HG02623 (cell line): ENCODE data around the gene MIR17HG.
A peak's percentile ranks its signal among the peaks of the same experiment; 100 is the strongest.

ENCODE experiments used
- ATAC-seq: cut with Tn5 transposase; IDR thresholded peaks from one replicate; pipeline ENCODE4 v1.9.1; 2021; ENCODE audit warnings: moderate library complexity; ENCODE audit not compliant: unreplicated experiment

MIR17HG gene

DNA sequence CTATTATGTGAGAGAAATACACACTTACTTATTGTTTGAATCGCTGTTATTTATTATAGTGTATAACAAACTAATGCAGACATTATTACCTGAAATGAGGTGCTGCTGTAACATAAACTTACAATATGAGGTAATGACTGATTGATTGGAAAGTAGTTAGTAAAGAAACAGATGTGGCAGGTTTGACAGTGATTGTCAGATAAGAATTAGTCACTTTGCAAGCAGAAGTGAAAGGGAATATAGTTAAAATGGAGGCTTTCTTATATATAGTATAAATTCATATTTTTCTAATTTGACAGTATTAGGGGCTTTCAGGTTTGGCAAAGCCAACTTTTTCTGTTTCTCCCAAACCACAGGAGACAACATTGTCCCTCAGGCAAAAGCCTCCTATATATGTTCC, 20.6 kb downstream of the MIR17HG start:
- ATAC-seq = no peak

DNA sequence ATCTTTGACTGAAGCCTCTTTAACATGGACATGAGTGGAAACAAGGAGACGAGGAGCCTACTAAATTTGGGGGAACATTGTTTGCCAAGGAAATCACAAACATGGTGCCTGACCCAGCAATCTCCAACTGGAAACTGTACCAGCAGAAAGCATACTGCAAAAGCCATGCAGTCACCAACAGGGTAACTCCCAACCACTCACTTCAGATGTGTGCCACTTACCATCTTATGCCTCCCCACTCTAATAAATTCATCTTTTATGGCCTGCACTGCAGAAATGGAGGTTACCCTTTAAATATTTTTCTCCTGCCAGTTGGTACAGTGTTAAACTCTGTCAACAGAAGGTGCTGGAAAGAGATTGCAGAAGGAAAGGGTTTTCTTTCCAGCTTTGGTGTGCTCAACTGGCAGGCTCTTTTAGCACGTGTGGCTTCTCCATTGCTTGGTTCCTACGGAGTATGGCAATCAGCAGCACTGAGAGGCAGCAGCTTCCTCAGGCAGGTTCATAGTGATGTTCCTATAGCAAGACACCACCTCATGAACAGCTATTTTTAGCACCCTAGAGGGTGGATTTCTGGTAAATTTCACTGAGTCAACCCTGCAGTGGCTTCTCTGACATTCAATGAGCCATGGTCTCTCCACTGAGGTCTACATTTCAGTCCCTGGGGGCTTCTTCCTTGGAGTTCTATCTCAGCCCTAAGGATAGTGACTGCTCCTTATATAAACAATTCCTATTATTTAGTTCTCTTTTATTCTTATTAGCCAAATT, 21.4 kb downstream of the MIR17HG start:
- ATAC-seq = no peak

DNA sequence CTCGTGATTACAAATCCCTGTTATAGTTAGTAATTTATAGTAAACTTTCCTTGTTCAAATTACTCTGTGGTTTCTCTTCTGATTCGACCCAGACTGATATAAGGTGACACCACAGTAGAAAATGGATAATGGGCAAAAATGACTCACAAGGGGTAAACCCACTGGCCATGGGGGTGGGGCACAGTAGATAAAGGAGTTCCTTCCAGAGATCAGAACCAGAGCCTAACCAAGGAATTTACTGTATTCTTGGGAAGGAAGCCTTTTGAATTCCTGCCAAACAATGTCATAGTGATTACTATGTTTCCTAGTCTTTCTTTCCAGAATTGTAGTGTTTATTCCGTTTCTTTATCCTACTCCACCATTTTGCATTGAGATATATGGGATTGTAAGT, 21.9 kb downstream of the MIR17HG start:
- ATAC-seq = no peak

DNA sequence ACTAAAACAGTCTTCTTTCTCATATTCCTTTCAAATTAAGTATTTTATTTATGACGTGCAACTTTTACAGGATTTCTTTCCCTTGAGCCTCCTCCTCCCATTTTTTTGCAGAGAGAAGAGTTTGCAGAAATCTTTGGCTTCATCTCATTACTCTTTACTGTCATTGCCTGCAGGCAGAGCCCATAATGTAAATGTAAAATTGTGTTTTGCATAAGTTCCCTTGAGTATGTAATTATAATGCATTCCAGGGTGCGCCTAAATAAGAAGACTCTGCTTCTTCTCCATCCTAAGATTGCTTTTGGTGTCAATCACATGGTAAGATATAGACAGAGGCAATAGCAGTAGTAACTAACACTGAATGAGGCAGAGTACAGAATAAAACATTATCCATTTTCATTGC, 23.0 kb downstream of the MIR17HG start:
- no peak for ATAC-seq

DNA sequence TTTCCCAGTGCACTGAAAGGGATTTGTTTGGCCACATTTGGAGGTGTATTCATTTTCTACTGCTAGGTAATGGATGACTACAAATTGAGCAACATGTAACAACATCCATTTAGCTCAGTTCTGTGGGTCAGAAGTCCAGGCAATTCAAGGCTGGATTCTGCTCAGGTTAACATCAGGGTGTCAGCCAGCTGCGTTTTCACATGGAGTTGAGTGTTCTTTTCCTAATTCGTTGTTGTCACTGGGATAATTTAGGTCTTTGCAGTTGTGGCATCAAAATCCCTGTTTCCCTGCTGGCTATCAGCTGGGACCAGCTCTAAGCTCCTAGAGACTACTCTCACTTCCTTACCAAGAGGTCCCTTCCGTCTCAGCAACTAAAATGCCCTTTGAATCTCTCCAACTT, 25.4 kb downstream of the MIR17HG start:
- ATAC-seq = no peak

DNA sequence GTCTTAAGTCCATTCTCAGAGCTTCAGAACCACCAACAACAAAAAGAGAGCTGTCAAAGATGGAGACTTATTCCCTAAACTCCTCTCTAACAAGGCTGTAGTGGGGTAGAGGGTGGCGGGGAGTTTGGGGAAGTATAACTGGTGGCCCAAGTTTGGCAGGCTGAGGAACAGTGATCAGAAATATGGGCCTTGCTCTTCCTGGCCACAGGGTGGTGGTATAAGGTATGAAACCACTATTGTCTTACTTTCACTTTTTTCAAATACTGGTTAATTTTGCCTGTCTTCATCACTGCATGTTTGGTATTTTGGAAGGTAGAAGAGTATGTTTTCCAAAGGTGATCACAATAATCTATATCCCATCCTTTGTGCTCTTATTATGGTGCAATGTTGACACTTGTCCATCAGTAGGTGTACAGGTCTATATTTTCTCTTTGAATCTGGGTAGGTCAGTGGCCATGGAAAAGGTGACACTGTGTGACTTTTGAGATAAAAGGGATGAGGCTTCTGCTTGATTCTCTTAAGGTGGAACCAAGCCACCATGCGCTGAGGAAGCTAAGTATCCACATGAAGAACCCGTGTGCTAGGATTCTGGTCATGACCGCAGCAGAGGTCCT, 27.7 kb downstream of the MIR17HG start:
- ATAC-seq = peak; percentile 94

DNA sequence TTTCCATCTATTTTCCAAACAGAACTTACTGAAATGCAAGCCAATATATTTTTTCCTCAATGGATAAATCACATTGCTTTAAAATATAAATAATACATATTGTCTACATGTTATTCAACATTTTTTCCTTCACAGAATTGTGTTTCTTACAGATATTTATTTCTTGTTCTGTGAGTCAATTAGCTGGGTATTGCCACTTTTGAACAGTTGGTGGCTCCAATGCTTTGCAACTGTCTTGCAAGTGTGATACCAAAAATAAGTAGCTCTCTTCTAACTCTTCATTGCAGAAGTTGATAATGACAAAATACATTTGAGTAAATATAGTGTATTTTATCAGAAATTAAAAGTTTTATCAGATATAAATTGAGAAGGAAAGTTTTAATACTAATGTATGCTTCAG, 33.9 kb downstream of the MIR17HG start:
- ATAC-seq = no peak

DNA sequence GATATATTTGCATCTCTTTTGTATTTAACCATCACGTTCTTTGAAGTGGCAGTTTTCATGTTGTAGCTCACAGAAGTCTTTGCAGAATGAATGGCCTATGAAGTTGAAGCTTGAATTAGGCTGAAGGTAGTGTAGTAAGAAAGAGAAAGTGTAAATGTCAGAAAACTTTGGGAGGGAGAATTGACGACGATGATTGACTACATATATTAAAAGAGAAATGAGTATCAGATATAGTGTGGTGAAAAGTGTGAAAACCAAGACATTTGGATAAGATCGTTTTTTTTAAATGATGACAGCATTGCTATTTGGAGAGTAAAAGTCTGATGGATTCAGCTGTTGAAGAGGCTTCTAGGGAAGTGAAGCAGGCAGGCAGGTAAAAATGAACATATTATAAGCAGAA, 36.3 kb downstream of the MIR17HG start:
- no peak for ATAC-seq

DNA sequence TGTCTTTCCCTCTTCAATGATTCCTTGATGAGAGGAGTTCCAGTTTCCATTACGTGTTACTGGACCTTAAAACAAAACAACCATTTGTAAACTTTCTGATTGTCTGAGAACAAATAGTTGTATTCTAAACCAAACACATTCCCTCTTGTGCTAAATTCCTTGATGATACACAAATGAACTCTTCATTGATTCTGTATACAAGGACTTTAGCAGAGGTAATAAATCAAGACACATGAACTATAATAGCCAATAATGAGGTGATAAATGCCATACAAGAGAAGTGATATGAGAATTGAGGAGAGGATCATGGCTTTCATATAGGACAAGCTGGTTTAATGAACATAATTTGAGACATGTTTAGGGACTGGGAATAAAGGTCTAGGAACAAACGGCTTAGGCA, 37.4 kb downstream of the MIR17HG start:
- ATAC-seq = no peak

DNA sequence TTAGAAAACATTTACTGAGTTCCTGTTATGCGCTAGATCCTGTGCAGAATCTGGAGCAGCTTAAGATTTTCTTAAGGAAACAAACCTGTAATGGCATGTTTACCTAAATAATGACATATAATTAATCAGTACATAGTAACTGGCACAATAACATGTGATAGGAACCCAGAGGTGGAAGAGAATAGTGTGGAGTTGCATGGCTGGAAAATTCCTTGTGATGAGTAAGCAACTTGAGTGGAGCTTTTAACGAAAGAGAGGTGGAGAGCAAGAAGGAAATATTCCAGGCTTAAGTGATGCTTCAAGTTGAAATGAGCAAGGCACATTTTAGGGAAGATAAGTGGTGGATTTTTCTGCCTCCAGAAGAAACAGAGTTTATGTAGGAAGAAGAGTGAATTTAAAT, 41.7 kb downstream of the MIR17HG start:
- no peak for ATAC-seq

DNA sequence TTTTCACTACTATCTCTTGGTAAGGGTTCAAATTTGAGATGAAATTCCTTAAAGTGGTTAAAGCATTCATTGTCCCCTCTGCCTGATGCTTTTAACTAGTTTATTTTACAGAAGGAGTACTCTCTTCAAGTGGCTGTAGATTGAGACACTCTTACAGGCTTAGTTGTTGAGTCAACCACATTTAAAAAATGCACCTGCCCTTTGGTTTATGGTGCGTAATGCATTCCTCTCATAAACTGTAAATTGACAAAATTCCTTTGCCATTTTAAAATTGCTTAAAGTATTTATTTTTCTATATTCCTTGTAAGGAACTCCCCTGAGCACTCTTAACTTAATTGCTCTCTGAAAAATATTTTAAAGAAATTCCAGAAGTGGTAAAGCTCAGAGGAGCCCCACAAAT, 50.1 kb downstream of the MIR17HG start:
- ATAC-seq = no peak

DNA sequence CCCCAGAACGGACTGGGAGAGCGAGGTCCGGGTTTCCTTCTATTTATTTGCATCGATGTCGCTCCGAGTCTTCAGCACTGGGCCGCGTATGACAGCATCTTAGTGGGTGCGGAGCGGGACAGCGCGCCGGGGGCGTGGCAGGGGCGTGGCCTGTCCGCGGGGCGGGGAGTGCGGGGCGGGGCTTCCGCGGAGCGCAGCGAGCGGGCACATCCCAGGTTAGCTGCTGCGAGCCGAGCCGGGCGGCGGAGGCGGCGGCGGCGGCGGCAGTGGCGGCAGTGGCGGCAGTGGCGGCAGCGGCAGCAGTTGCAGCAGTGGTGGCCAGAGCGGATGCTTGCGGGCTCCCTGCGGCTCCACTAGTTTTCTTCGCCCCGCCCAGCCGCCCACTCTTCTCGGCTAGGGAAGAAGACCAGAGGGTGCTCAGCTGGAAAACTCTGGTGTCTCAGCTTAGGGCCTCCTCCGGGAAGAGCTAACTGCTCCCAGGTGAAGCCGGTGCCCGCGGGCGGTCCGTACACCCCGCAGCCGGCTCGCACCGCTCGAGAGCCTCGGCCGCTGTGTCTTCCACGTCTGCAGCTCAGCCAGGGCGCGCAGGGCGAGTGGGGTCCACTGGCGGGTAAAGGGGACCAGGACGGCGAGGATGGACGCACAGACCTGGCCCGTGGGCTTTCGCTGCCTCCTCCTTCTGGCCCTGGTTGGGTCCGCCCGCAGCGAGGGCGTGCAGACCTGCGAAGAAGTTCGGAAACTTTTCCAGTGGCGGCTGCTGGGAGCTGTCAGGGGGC, 51.1 kb downstream of the MIR17HG start, which contains the start of gene GPC5:
Gene GPC5, plus strand, starts transcription at position 209 of the 776 bp plus-strand sequence.
- peak; percentile 96 for ATAC-seq

DNA sequence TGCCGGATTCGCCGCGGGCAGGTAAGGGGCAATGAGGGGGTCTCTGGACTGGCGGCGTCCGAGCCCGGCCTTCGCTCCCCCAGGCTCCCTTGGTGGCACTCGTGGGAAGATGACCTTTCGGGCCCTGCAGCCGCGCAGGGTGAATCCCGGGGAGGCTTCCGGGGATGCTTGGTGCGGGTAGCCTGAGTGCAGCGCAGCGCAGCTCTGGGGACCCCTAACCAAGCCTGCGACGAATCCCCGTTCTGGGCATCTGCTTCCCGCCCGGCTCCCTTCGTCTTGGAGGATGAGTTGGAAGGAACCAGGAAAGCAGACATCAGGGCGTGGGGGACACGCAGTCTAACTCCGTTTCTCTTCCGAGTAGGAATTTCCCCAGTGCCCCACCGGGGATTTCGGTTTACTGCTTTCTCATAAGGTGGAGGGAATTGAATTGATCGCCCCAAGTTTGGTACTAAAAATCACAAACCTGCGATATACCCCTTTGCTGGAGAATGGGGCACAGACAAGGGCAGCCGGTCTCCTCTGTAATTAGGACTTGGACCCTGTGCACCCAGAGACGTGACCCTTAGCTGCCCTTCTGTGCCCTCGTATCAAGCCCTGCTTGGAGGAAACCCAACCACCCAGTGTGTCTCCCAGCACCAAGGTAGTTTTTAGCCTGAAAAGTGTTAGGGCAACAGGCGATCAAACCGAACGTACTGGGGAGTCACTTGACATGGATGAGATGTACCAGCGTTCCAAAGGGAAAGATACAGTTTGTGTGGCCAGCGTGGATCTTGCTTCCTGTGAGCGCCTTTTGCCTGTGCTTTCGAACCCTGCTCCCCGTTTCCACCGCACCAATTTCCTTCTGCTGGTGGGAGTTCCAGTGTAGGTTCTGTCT, 51.9 kb downstream of the MIR17HG start:
- peak; percentile 11 for ATAC-seq

DNA sequence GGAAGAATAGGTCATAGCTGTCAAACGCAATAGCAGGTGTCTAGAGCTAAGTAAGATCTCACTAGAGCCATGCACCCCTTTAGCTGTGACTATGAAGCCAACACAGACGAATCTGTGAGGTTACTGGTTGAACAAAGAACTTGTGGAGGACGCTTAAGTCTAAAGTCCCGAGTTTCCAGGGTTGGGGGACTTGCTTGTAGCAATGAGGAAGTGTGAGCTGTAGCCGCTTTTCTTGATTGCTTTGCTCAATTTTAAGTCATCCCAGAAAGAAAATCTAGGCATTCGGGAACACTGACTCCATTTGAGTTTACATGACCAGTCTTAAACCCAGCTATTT, 52.5 kb downstream of the MIR17HG start:
- ATAC-seq = no peak

DNA sequence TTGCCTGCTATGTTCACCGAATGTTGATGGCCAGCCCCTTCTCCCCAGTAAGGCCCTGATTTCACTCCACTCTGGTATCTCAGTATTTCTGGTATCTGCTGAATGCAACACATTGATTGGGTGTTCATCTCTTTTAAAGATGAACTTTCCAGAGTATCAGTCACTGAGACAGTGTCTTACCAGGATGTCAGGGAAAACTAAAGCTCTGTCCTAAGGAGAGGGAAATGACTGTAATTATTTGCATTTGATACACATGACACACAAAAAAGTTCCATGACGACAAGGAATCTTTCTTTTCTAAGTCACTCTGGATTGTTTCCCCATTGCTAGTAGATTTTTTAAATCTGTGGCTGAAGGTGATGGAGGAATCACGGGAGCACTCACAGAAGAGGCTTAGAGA, 53.2 kb downstream of the MIR17HG start:
- ATAC-seq = no peak

DNA sequence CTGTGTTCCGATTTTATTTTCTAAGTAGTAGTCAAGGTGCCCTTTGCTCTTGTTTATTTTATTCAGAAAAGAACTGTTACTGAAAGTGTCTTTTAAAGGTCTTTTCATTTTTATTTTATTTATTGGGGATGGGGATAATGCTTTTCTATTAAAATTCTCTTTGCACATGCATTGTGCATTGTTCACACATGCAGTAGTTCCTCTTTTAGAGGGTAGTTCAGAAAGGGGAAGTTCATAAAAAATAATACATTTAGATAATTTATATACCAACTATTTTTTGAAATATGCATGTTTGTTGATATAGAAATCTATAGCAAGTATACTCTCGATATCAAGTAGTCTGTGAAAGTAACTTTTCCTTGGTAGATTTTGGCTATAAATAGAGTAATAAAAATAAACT, 54.4 kb downstream of the MIR17HG start:
- ATAC-seq = no peak
